HepG2 (cell line): ENCODE measurements around the gene MYADML2. TPM values are rescaled to one million over a fixed set of nuclear protein-coding genes. Genes with fewer than 3 reads are reported as not detected.

ENCODE experiments used
- CAMTA2 ChIP-seq: sonication (generic); formaldehyde crosslinking; IDR thresholded peaks from 2 replicates; pipeline ENCODE4 v1.4.0; 2020; ENCODE audit warnings: mild to moderate bottlenecking, missing genetic modification reagents, borderline replicate concordance
- CREB1 ChIP-seq, 2 experiments: fragments of 450-650 bp in 1 of 2; IDR thresholded peaks; 2 replicates each; pipeline ENCODE4 v1.6.1; 2016 to 2017; ENCODE audit warnings: control low read depth in 1 of 2, mild to moderate bottlenecking in 1 of 2, missing compliant biosample characterization in 1 of 2, missing genetic modification characterization in 1 of 2
- HNRNPL ChIP-seq: fragments of 200-400 bp; formaldehyde crosslinking; IDR thresholded peaks from 2 replicates; pipeline ENCODE4 v1.6.1; 2017; ENCODE audit warnings: mild to moderate bottlenecking, low read depth, low read length
- JUNB ChIP-seq: sonication (generic); formaldehyde crosslinking; IDR thresholded peaks from 2 replicates; pipeline ENCODE4 v1.8.0; 2022; ENCODE audit warnings: missing genetic modification reagents, mild to moderate bottlenecking, borderline replicate concordance
- NFATC3 ChIP-seq: sonication (generic); formaldehyde crosslinking; IDR thresholded peaks from 2 replicates; pipeline ENCODE4 v1.5.1; 2020; ENCODE audit warnings: mild to moderate bottlenecking, missing genetic modification reagents
- NR1H2 ChIP-seq: sonication (generic); formaldehyde crosslinking; IDR thresholded peaks from 2 replicates; pipeline ENCODE4 v1.8.1; 2022; ENCODE audit warnings: low read depth, missing genetic modification reagents, borderline replicate concordance
- PRMT3 ChIP-seq: sonication (generic); formaldehyde crosslinking; IDR thresholded peaks from 2 replicates; pipeline ENCODE4 v1.8.1; 2022; ENCODE audit warnings: low read depth, mild to moderate bottlenecking, moderate library complexity, missing genetic modification reagents, borderline replicate concordance
- TBL1XR1 ChIP-seq: fragments of 150-350 bp; IDR thresholded peaks from 2 replicates; pipeline ENCODE4 v1.6.1; 2014; ENCODE audit warnings: borderline replicate concordance, low read length; ENCODE audit not compliant: partially characterized antibody
- ZBTB21 ChIP-seq: sonication (generic); formaldehyde crosslinking; IDR thresholded peaks from 2 replicates; pipeline ENCODE4 v1.4.0; 2020; ENCODE audit warnings: missing genetic modification reagents
- ZNF337 ChIP-seq: sonication (generic); formaldehyde crosslinking; IDR thresholded peaks from 2 replicates; pipeline ENCODE4 v1.5.1; 2020; ENCODE audit warnings: missing genetic modification reagents, low read depth, mild to moderate bottlenecking, borderline replicate concordance
- ZNF431 ChIP-seq: sonication (generic); formaldehyde crosslinking; IDR thresholded peaks from 2 replicates; pipeline ENCODE4 v1.9.0; 2022; ENCODE audit warnings: missing genetic modification reagents, low read depth, mild to moderate bottlenecking, borderline replicate concordance
- ZNF468 ChIP-seq: sonication (generic); formaldehyde crosslinking; IDR thresholded peaks from 2 replicates; pipeline ENCODE4 v1.8.0; 2022; ENCODE audit warnings: mild to moderate bottlenecking, moderate library complexity, missing genetic modification reagents
- polyA plus RNA-seq, 8 experiments: library from polyadenylated mRNA; depleted of rRNA in 3 of 8; stranded (reverse) in 7 of 8; unstranded in 1 of 8; fragments of >200 nt; fragmentation: Illumina TruSeq in 4 of 8; extraction: Trizol in 4 of 8; gene quantifications; 2 replicates each; pipeline versions ENCODE4 v1.2.1 to v1.2.3, GENCODE V29; 2011 to 2016; ENCODE audit warnings: low read depth in 4 of 8, missing spikeins in 1 of 8, mixed read lengths in 1 of 8; ENCODE audit not compliant: insufficient read depth in 1 of 8
- total RNA-seq, 5 experiments: library from RNA; depleted of rRNA; stranded (reverse); fragments of >200 nt; fragmentation: Illumina TruSeq; extraction: Trizol; gene quantifications; 2 replicates each; pipeline ENCODE4 v1.2.3, GENCODE V29; 2016; ENCODE audit warnings: low read depth in 1 of 5
- TF ChIP-seq, protein P1 (sequence below): sonication (generic); formaldehyde crosslinking; IDR thresholded peaks from 2 replicates; pipeline ENCODE4 v1.5.0; 2020; ENCODE audit warnings: missing genetic modification reagents
- TF ChIP-seq, protein P2 (sequence below): sonication (generic); formaldehyde crosslinking; IDR thresholded peaks from 2 replicates; pipeline ENCODE4 v1.5.1; 2020; ENCODE audit warnings: mild to moderate bottlenecking, missing genetic modification reagents, borderline replicate concordance
- TF ChIP-seq, protein P3 (sequence below): sonication (generic); formaldehyde crosslinking; IDR thresholded peaks from 2 replicates; pipeline ENCODE4 v1.4.0; 2020; ENCODE audit warnings: missing genetic modification reagents, low read depth, mild to moderate bottlenecking, borderline replicate concordance
- TF ChIP-seq, protein P4 (sequence below): sonication (generic); formaldehyde crosslinking; IDR thresholded peaks from 2 replicates; pipeline ENCODE4 v1.5.0; 2020; ENCODE audit warnings: missing genetic modification reagents
- TF ChIP-seq, protein P5 (sequence below): sonication (generic); formaldehyde crosslinking; IDR thresholded peaks from 2 replicates; pipeline ENCODE4 v1.4.0; 2020; ENCODE audit warnings: missing genetic modification reagents

The MYADML2 gene
- total and polyA plus RNA-seq, 2 of the 13 experiments (the other 11 are each of a cell fraction or from before 2014, with no cell fraction given), result not detected

DNA sequence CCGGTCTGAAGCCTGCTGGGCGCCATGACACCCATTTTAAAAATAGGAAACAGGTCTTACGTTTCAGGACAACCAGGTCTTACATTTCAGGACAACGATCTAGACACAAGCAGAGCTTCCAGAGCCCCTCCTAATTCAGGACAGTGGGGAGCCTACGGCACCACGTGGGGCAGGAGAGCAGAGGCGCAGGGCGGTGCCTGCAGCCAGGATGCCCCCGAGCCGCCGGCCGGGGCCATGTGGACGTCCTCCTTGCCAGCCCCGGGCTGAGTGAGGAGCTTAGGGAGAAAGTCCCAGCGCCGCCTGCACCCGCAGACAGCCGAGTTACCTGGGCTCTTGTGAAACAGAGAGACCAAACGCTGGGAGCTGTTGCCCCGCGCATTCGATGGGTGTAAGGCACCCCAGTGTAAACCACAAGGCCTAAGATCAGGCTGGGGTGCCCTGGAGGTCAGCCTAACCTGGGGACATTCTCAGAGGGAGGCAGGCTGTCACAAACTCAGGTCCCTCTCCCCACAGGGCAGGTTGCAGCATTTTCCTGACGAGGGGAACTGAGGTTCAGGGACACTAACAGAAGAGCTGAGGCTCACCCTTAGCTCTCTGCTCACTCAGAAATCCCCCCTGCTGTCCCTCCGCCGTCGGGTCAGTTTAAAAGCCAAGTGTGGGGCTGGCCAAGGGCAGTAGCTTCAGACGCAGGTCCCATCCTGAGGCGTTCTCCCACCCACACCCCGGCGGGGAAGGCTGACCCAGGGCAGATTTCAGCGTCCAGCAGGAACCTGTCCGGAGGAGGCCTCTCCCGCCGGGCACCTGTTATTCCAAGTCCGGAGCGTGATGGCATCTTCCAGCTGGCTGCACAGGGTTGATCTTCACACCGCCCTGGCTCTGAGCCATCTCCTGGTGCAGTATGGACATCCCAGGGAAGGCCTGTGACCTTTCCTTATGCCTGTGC is 15.7 kb upstream of the MYADML2 start (continued):
- TF ChIP-seq HNRNPL (no peak), ZNF337 (CRISPR knock-in tag) (no peak), NFATC3 (no peak), TBL1XR1 (no peak), CAMTA2 (CRISPR knock-in tag) (no peak), ZNF468 (CRISPR knock-in tag) (no peak), ZBTB21 (CRISPR knock-in tag) (no peak; the same call in 1 of the 2 replicates), CREB1 (IDR thresholded peaks at IDR 0.05) (no peak), CREB1 (CRISPR knock-in tag; IDR thresholded peaks at IDR 0.05) (no peak), NR1H2 (no peak), PRMT3 (CRISPR knock-in tag) (no peak), ZNF431 (CRISPR knock-in tag) (no peak), JUNB (CRISPR knock-in tag) (no peak)
- TF ChIP-seq, protein P1, sequence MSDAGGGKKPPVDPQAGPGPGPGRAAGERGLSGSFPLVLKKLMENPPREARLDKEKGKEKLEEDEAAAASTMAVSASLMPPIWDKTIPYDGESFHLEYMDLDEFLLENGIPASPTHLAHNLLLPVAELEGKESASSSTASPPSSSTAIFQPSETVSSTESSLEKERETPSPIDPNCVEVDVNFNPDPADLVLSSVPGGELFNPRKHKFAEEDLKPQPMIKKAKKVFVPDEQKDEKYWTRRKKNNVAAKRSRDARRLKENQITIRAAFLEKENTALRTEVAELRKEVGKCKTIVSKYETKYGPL (CRISPR knock-in tag), result no peak
- TF ChIP-seq, protein P2, sequence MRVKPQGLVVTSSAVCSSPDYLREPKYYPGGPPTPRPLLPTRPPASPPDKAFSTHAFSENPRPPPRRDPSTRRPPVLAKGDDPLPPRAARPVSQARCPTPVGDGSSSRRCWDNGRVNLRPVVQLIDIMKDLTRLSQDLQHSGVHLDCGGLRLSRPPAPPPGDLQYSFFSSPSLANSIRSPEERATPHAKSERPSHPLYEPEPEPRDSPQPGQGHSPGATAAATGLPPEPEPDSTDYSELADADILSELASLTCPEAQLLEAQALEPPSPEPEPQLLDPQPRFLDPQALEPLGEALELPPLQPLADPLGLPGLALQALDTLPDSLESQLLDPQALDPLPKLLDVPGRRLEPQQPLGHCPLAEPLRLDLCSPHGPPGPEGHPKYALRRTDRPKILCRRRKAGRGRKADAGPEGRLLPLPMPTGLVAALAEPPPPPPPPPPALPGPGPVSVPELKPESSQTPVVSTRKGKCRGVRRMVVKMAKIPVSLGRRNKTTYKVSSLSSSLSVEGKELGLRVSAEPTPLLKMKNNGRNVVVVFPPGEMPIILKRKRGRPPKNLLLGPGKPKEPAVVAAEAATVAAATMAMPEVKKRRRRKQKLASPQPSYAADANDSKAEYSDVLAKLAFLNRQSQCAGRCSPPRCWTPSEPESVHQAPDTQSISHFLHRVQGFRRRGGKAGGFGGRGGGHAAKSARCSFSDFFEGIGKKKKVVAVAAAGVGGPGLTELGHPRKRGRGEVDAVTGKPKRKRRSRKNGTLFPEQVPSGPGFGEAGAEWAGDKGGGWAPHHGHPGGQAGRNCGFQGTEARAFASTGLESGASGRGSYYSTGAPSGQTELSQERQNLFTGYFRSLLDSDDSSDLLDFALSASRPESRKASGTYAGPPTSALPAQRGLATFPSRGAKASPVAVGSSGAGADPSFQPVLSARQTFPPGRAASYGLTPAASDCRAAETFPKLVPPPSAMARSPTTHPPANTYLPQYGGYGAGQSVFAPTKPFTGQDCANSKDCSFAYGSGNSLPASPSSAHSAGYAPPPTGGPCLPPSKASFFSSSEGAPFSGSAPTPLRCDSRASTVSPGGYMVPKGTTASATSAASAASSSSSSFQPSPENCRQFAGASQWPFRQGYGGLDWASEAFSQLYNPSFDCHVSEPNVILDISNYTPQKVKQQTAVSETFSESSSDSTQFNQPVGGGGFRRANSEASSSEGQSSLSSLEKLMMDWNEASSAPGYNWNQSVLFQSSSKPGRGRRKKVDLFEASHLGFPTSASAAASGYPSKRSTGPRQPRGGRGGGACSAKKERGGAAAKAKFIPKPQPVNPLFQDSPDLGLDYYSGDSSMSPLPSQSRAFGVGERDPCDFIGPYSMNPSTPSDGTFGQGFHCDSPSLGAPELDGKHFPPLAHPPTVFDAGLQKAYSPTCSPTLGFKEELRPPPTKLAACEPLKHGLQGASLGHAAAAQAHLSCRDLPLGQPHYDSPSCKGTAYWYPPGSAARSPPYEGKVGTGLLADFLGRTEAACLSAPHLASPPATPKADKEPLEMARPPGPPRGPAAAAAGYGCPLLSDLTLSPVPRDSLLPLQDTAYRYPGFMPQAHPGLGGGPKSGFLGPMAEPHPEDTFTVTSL (CRISPR knock-in tag), result no peak
- TF ChIP-seq, protein P3, sequence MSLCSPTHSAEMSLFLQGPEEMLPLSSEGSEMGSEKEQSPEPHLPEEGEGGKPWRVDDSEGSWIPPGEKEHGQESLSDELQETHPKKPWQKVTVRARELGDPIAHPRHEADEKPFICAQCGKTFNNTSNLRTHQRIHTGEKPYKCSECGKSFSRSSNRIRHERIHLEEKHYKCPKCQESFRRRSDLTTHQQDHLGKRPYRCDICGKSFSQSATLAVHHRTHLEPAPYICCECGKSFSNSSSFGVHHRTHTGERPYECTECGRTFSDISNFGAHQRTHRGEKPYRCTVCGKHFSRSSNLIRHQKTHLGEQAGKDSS (CRISPR knock-in tag), result peak; percentile 41
- TF ChIP-seq, protein P4, sequence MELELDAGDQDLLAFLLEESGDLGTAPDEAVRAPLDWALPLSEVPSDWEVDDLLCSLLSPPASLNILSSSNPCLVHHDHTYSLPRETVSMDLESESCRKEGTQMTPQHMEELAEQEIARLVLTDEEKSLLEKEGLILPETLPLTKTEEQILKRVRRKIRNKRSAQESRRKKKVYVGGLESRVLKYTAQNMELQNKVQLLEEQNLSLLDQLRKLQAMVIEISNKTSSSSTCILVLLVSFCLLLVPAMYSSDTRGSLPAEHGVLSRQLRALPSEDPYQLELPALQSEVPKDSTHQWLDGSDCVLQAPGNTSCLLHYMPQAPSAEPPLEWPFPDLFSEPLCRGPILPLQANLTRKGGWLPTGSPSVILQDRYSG (CRISPR knock-in tag), result no peak
- TF ChIP-seq, protein P5, sequence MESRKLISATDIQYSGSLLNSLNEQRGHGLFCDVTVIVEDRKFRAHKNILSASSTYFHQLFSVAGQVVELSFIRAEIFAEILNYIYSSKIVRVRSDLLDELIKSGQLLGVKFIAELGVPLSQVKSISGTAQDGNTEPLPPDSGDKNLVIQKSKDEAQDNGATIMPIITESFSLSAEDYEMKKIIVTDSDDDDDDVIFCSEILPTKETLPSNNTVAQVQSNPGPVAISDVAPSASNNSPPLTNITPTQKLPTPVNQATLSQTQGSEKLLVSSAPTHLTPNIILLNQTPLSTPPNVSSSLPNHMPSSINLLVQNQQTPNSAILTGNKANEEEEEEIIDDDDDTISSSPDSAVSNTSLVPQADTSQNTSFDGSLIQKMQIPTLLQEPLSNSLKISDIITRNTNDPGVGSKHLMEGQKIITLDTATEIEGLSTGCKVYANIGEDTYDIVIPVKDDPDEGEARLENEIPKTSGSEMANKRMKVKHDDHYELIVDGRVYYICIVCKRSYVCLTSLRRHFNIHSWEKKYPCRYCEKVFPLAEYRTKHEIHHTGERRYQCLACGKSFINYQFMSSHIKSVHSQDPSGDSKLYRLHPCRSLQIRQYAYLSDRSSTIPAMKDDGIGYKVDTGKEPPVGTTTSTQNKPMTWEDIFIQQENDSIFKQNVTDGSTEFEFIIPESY (CRISPR knock-in tag), result peak; percentile 54; the same call in 1 of the 2 replicates
